ENCODE results near the gene ALMS1. TPM values are rescaled to one million over a fixed set of nuclear protein-coding genes. Genes with fewer than 3 reads are reported as not detected.

Gene ALMS1
- total RNA-seq, 1 donor from 2014 or later = 22.0 TPM

GRCh38 chr2:73423913-73424312, 38.3 kb downstream of the ALMS1 start:
- no peak for TF ChIP-seq CTCF (IDR thresholded peaks at IDR 0.05)
- peaks cover 25% of the 10 kb centered on the region for H3K36me3 ChIP-seq
- no peaks in the 10 kb centered on the region for H3K9me3 ChIP-seq
- no peak for ATAC-seq
- intact Hi-C loops (cut with DNase I) = no loop called here
- DNase-seq = no peak
- no peak overlapping the region for H3K27ac ChIP-seq
- H3K4me3 ChIP-seq = no peak overlapping the region
- H3K27me3 ChIP-seq (ENCODE audit: low read depth) = no peaks in the 10 kb centered on the region
- peaks cover 4% of the 10 kb centered on the region for H3K4me1 ChIP-seq

GRCh38 chr2:73426176-73426575, 40.5 kb downstream of the ALMS1 start:
- Histone ChIP-seq H3K27me3 (ENCODE audit: low read depth) (no peaks in the 10 kb centered on the region), H3K27ac (no peak overlapping the region), H3K4me1 (no peaks in the 10 kb centered on the region), H3K4me3 (no peak overlapping the region), H3K9me3 (no peaks in the 10 kb centered on the region), H3K36me3 (peaks cover 25% of the 10 kb centered on the region)
- DNase-seq (no peak), ATAC-seq (no peak)
- no peak for TF ChIP-seq CTCF (IDR thresholded peaks at IDR 0.05)
- intact Hi-C loops (cut with DNase I) = no loop called here

- Histone ChIP-seq H3K27ac (no peak overlapping the region), H3K36me3 (peaks cover 21% of the 10 kb centered on the region), H3K4me1 (no peaks in the 10 kb centered on the region), H3K27me3 (ENCODE audit: low read depth) (no peaks in the 10 kb centered on the region), H3K9me3 (peaks cover 8% of the 10 kb centered on the region), H3K4me3 (no peak overlapping the region)
- ATAC-seq (no peak), DNase-seq (no peak)
- TF ChIP-seq CTCF (IDR thresholded peaks at IDR 0.05) = no peak
- intact Hi-C loops (cut with DNase I) = no loop called here
Observed at GRCh38 chr2:73436019-73436418, 50.4 kb downstream of the ALMS1 start.

GRCh38 chr2:73444202-73444601, 58.6 kb downstream of the ALMS1 start:
- intact Hi-C loops (cut with DNase I) = no loop called here
- Histone ChIP-seq H3K27me3 (ENCODE audit: low read depth) (no peaks in the 10 kb centered on the region), H3K9me3 (no peaks in the 10 kb centered on the region), H3K36me3 (peaks cover 29% of the 10 kb centered on the region), H3K4me3 (no peak overlapping the region), H3K27ac (no peak overlapping the region), H3K4me1 (no peaks in the 10 kb centered on the region)
- TF ChIP-seq CTCF (IDR thresholded peaks at IDR 0.05) = no peak
- ATAC-seq (no peak), DNase-seq (no peak)

- Histone ChIP-seq H3K27ac (no peak overlapping the region), H3K4me3 (no peak overlapping the region), H3K4me1 (no peaks in the 10 kb centered on the region), H3K36me3 (peaks cover 30% of the 10 kb centered on the region), H3K27me3 (ENCODE audit: low read depth) (no peaks in the 10 kb centered on the region), H3K9me3 (no peaks in the 10 kb centered on the region)
- DNase-seq = no peak
- intact Hi-C loops (cut with DNase I) = no loop called here
- ATAC-seq = no peak
- no peak for TF ChIP-seq CTCF (IDR thresholded peaks at IDR 0.05)
Observed at GRCh38 chr2:73448856-73449255, 63.2 kb downstream of the ALMS1 start.

- TF ChIP-seq CTCF (IDR thresholded peaks at IDR 0.05) = no peak
Observed at GRCh38 chr2:73449404-73449803, 63.8 kb downstream of the ALMS1 start.

More at GRCh38 chr2:73449404-73449803, 63.8 kb downstream of the ALMS1 start:
- intact Hi-C loops (cut with DNase I) = no loop called here
- Histone ChIP-seq H3K9me3 (no peaks in the 10 kb centered on the region), H3K27me3 (ENCODE audit: low read depth) (no peaks in the 10 kb centered on the region), H3K27ac (no peak overlapping the region), H3K36me3 (peaks cover 30% of the 10 kb centered on the region), H3K4me1 (no peaks in the 10 kb centered on the region), H3K4me3 (no peak overlapping the region)
- DNase-seq (no peak), ATAC-seq (no peak)

Measured in lower lobe of right lung (tissue), 2 donors.